ENCODE results near the gene PLPP1.
"Not testable (repeated sequence)": the region's sequence is repeated elsewhere in the genome, so short reads cannot be mapped to it uniquely, and the experiment has no call there.

Gene PLPP1

GRCh38 chr5:55546947-55547346 lies 12.2 kb upstream of the PLPP1 start:
- no peak for DNase-seq (ENCODE audit: low read depth, low spot score)

- no peak for DNase-seq (ENCODE audit: low read depth, low spot score)
Measured at GRCh38 chr5:55544341-55544740, 9.6 kb upstream of the PLPP1 start.

GRCh38 chr5:55541056-55541635 lies 6.4 kb upstream of the PLPP1 start:
- no peak for DNase-seq (ENCODE audit: low read depth, low spot score)

- no peak for DNase-seq (ENCODE audit: low read depth, low spot score)
Measured at GRCh38 chr5:55540525-55540924, 5.8 kb upstream of the PLPP1 start.

DNA sequence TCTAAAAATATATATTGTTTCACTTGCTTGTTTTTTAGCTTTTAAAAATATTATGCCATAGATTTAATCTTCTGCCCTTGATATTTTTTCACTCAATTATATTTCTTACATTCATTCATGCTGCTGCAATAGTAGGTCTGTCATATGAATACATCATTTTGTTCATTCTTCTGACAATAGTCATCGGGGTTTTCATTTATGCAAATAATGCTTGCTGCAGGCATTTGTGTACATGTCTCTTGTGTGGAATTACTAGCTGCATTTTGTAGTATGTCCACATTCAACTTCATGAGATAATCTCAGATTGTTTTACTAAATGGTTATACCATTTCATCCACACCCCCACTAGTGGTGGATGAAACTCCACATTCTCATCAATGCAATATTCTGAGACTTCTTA lies 5.3 kb upstream of the PLPP1 start:
- no peak for DNase-seq (ENCODE audit: low read depth, low spot score)

- DNase-seq (ENCODE audit: low read depth, low spot score) = peak; percentile 8
Measured at GRCh38 chr5:55538661-55539060, 3.9 kb upstream of the PLPP1 start.

DNA sequence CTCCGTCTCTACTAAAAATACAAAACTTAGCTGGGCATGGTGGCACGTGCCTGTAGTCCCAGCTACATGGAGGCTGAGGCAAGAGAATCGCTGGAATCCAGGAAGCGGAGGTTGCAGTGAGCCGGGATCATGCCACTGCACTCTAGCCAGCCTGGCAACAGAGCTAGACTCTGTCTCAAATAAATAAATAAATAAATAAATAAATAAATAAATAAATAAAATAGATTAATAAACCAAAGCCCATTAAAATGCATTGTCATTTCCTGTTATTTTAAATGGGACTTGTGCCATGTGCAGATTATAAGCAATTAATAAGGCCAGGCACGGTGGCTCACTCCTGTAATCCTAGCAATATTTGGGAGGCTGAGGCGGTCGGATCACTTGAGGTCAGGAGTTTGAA lies 2.6 kb upstream of the PLPP1 start:
- DNase-seq (ENCODE audit: low read depth, low spot score) = not testable (repeated sequence)

- no peak for DNase-seq (ENCODE audit: low read depth, low spot score)
Measured at GRCh38 chr5:55535199-55535905, 588 bp upstream of the PLPP1 start.

DNA sequence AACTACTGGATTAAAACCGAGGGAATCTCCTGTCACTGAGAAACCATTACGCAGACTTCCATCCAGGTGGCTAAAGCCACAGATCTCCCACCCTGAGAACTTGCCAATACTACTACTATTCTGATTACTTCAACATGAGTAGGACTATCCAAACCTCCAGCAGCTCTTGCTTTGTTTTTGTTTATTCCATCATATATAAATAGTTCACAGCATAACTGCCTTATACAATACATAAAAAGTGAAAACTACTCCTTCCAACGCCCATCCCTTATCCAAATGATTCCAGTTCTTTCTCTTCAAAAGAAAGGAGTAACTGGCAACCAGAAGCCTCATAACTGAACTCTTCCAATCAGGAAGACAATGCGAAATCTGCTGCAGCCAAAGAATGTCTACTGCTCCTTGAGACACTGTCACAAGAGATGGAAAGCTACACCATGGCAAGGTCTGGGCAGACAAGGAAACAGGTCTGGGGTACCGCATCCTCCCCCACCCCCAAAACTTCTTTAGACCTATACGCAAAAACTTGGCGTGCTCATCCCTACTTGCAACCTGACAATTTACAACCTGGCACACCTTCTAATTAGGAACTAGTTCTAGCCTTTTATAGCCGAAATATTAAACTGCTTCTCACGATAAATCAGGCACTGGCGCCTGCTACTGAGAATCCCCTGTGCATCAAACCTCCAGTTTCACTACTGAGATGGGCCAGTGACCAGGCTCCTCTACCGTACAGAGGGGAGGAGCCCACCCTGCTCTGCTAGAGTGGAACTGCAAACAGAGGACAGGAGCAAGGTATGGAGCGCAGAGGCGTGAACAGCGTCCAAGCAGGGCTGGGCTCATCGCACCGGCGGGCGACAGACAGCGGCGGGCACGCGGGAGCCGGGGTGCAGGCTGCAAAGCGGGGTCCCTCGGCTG lies 986 bp downstream of the PLPP1 start:
- peak; percentile 23 for DNase-seq (ENCODE audit: low read depth, low spot score)

- no peak for DNase-seq (ENCODE audit: low read depth, low spot score)
Measured at GRCh38 chr5:55530669-55531068, 4.1 kb downstream of the PLPP1 start.

- no peak for DNase-seq (ENCODE audit: low read depth, low spot score)
Measured at GRCh38 chr5:55524816-55525215, 9.9 kb downstream of the PLPP1 start.

- DNase-seq (ENCODE audit: low read depth, low spot score) = no peak
Measured at GRCh38 chr5:55523293-55523692, 11.5 kb downstream of the PLPP1 start.

DNA sequence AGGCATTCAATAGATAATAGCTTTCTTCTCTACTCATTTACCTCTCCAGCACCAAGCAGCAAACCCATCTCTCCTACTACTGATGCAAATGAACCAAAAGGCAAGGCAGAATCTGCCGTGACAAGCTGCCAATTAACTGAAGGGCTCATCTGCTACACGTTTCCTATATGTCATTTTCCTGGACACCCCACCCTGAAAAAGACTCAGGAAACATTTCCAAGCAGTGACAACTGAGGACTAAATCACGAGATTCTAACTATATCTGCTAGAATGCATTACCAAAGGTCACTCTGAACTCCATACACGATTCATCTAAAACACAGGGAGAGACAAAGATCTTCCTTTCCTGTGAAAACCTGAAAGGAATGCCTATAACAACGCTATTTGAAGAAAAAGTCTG lies 12.9 kb downstream of the PLPP1 start:
- DNase-seq (ENCODE audit: low read depth, low spot score) = no peak

DNA sequence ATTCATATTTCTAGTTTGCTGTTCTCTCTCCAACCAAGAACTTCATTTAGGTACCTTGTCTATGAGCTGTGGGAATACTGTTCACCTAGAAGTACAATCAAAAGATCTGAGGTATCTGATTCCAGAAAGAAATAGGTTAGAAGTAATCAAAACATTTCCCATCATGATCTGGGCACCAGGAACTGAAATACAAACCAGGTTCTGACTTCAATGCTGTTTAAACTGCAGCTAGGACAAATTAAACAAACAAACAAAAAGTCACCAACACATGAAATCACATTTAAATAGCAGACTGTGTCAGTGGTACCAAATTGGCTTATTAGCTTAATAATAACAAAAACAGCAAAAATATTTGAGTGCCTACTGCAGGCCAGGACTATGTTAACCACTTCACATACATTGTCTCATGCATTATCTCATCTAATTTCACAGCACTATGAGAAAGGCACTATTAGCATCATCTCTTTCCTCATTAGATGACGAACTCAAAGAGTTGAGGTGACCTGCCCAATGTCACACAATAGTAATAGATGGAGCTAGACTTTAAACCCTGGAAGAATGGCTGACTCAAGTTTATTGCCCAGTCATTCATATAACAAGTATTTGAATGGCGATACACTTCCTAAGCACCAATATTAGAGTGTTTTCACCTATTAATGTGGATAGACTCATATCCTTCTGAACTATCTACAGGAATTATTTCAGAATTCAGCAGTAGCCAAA lies 14.5 kb downstream of the PLPP1 start:
- no peak for DNase-seq (ENCODE audit: low read depth, low spot score)

GRCh38 chr5:55518831-55519390 lies 15.9 kb downstream of the PLPP1 start:
- no peak for DNase-seq (ENCODE audit: low read depth, low spot score)

GRCh38 chr5:55517804-55518203 lies 17.0 kb downstream of the PLPP1 start:
- no peak for DNase-seq (ENCODE audit: low read depth, low spot score)

DNA sequence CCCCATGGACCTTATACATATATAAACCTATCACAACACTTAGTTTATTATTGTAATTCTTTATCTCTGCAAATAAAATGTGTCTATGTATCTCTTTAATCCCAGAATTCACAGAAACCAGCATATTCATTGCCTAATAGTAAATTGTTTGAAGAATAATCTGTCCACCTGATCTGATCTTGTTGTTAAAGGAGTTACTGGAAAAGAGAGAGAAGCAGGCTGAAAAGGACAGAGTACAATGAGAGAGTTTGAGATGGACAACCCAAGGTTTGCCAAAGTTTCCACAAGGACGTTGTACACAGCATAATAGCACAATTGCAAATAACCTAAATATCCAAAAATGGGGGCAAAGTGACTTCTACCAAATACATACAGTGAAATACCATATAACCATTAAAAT lies 23.8 kb downstream of the PLPP1 start:
- no peak for DNase-seq (ENCODE audit: low read depth, low spot score)

- DNase-seq (ENCODE audit: low read depth, low spot score) = no peak
Measured at GRCh38 chr5:55510523-55510880, 24.3 kb downstream of the PLPP1 start.

GRCh38 chr5:55509796-55510522 lies 24.8 kb downstream of the PLPP1 start:
- DNase-seq (ENCODE audit: low read depth, low spot score) = no peak

GRCh38 chr5:55509097-55509496 lies 25.7 kb downstream of the PLPP1 start:
- no peak for DNase-seq (ENCODE audit: low read depth, low spot score)

DNA sequence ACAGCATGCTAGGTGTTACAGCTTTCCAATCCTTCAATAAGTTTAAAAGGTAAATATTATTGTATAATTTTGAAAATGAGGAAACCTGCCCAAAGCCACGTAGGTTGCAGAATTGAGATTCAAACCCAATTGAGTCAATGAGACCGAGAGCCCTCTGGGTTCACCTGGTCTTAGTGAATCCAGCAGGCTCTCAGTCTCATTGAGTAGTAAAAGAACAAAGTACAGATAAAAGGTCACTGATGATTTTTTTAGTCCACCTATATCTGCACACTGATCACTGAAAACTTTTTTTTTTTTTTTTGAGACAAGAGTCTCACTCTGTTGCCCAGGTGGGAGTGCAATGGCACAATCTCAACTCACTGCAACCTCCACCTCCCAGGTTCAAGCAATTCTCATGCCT lies 27.2 kb downstream of the PLPP1 start:
- DNase-seq (ENCODE audit: low read depth, low spot score) = no peak
